Ishikawa (cell line): ENCODE measurements around the gene PRKCH.

Experiments
- CEBPB ChIP-seq: IDR thresholded peaks from 2 replicates; pipeline ENCODE4 v1.6.1; 2012
- CREB1 ChIP-seq: IDR thresholded peaks from 2 replicates; pipeline ENCODE4 v1.6.1; 2012; ENCODE audit warnings: low read depth
- EGR1 ChIP-seq: IDR thresholded peaks from 2 replicates; pipeline ENCODE4 v1.6.1; 2012
- EP300 ChIP-seq: IDR thresholded peaks from 2 replicates; pipeline ENCODE4 v1.6.1; 2012; ENCODE audit warnings: borderline replicate concordance
- FOXM1 ChIP-seq: IDR thresholded peaks from 2 replicates; pipeline ENCODE4 v1.6.1; 2012; ENCODE audit warnings: low read depth, borderline replicate concordance
- MAX ChIP-seq: IDR thresholded peaks from 2 replicates; pipeline ENCODE4 v1.6.1; 2012
- NFIC ChIP-seq: IDR thresholded peaks from 2 replicates; pipeline ENCODE4 v1.6.1; 2012
- RAD21 ChIP-seq: IDR thresholded peaks from 2 replicates; pipeline ENCODE4 v1.6.1; 2012; ENCODE audit warnings: low read depth
- REST ChIP-seq: IDR thresholded peaks from 2 replicates; pipeline ENCODE4 v1.6.1; 2012; ENCODE audit warnings: low read depth, mild to moderate bottlenecking
- TAF1 ChIP-seq: IDR thresholded peaks from 2 replicates; pipeline ENCODE4 v1.6.1; 2012; ENCODE audit warnings: low read depth, mild to moderate bottlenecking
- TCF12 ChIP-seq: IDR thresholded peaks from 2 replicates; pipeline ENCODE4 v1.6.1; 2012; ENCODE audit warnings: low read depth
- TEAD4 ChIP-seq: IDR thresholded peaks from 2 replicates; pipeline ENCODE4 v1.6.1; 2012
- USF1 ChIP-seq: IDR thresholded peaks from 2 replicates; pipeline ENCODE4 v1.6.1; 2012
- YY1 ChIP-seq: IDR thresholded peaks from 2 replicates; pipeline ENCODE4 v1.6.1; 2012; ENCODE audit warnings: low read depth
- ZBTB7A ChIP-seq: IDR thresholded peaks from 2 replicates; pipeline ENCODE4 v1.6.1; 2012; ENCODE audit warnings: low read depth

The PRKCH gene

GRCh38 chr14:61578745-61579144 is 257.4 kb downstream of the PRKCH start:
- TF ChIP-seq TEAD4 (no peak), RAD21 (no peak), ZBTB7A (no peak), FOXM1 (no peak), USF1 (no peak), CEBPB (no peak), REST (no peak), MAX (no peak), CREB1 (no peak), TCF12 (no peak), EGR1 (no peak)

- TF ChIP-seq TAF1 (no peak), TEAD4 (no peak), YY1 (no peak), CREB1 (no peak), ZBTB7A (no peak), USF1 (no peak), MAX (no peak), EP300 (no peak), CEBPB (no peak), EGR1 (no peak)
These were observed 260.0 kb downstream of the PRKCH start for GRCh38 chr14:61581340-61581739.

GRCh38 chr14:61581955-61582615 is 260.7 kb downstream of the PRKCH start:
- no peak for TF ChIP-seq CREB1
- no peak for TF ChIP-seq REST
- TF ChIP-seq RAD21 = no peak
- no peak for TF ChIP-seq YY1
- no peak for TF ChIP-seq TAF1
- no peak for TF ChIP-seq CEBPB
- no peak for TF ChIP-seq USF1
- no peak for TF ChIP-seq EGR1

GRCh38 chr14:61582815-61583214 is 261.4 kb downstream of the PRKCH start:
- TF ChIP-seq FOXM1 (no peak), USF1 (no peak), TEAD4 (no peak), TCF12 (no peak), CREB1 (no peak), EGR1 (no peak)

- TF ChIP-seq NFIC = no peak
These were observed 263.0 kb downstream of the PRKCH start for GRCh38 chr14:61584331-61584741.
